PFSK-1 (cell line): ENCODE data around the gene ZBTB5.

ENCODE experiments used
- FOXP2 ChIP-seq: optimal IDR thresholded peaks from 2 replicates; pipeline ENCODE3; 2011; ENCODE audit warnings: borderline replicate concordance, control low read depth, inconsistent platforms; ENCODE audit not compliant: insufficient read depth; ENCODE audit errors: extremely low read length, extremely low read depth
- POLR2AphosphoS5 ChIP-seq: IDR thresholded peaks from 2 replicates; pipeline ENCODE4 v1.6.1; 2012; ENCODE audit warnings: low read depth, mild to moderate bottlenecking, control low read depth, low read length, moderate library complexity
- SIN3A ChIP-seq: IDR thresholded peaks from 2 replicates; pipeline ENCODE4 v1.6.1; 2012; ENCODE audit warnings: mild to moderate bottlenecking, low read length, moderate library complexity, borderline replicate concordance; ENCODE audit not compliant: insufficient read depth
- TAF1 ChIP-seq: IDR thresholded peaks from 2 replicates; pipeline ENCODE4 v1.6.1; 2012; ENCODE audit warnings: low read length, control low read depth, borderline replicate concordance; ENCODE audit not compliant: insufficient read depth
- TF ChIP-seq, protein P1 (sequence below), 2 experiments: IDR thresholded peaks; 2 replicates each; pipeline versions ENCODE4 v1.6.1 to v1.8.0; 2011 to 2012; ENCODE audit warnings: low read depth in 2 of 2, low read length in 2 of 2, control low read depth in 1 of 2, inconsistent platforms in 1 of 2, mild to moderate bottlenecking in 1 of 2, moderate library complexity in 1 of 2; ENCODE audit not compliant: insufficient read depth in 1 of 2

DNA sequence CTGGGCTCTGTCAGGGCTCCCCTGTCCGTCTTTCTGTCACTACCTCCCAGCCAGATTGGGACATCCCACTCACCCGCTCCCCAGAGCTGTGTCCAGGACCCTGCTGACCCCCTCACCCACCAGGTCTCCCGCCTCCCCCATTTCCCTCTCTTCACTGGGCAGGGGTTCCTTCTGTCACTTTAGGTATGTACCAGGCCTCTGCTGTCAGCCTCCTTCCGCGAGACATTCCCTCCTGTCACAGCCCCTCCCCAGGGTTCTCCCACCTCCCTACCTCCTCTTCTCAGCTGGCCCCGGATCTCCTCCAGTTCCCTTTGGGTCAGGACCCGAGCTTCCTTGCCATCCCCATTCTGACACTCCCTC, 21.0 kb upstream of the ZBTB5 start:
- no peak for TF ChIP-seq FOXP2
- TF ChIP-seq SIN3A: no peak
- no peak for TF ChIP-seq POLR2AphosphoS5
- TF ChIP-seq TAF1: no peak
- TF ChIP-seq, protein P1, sequence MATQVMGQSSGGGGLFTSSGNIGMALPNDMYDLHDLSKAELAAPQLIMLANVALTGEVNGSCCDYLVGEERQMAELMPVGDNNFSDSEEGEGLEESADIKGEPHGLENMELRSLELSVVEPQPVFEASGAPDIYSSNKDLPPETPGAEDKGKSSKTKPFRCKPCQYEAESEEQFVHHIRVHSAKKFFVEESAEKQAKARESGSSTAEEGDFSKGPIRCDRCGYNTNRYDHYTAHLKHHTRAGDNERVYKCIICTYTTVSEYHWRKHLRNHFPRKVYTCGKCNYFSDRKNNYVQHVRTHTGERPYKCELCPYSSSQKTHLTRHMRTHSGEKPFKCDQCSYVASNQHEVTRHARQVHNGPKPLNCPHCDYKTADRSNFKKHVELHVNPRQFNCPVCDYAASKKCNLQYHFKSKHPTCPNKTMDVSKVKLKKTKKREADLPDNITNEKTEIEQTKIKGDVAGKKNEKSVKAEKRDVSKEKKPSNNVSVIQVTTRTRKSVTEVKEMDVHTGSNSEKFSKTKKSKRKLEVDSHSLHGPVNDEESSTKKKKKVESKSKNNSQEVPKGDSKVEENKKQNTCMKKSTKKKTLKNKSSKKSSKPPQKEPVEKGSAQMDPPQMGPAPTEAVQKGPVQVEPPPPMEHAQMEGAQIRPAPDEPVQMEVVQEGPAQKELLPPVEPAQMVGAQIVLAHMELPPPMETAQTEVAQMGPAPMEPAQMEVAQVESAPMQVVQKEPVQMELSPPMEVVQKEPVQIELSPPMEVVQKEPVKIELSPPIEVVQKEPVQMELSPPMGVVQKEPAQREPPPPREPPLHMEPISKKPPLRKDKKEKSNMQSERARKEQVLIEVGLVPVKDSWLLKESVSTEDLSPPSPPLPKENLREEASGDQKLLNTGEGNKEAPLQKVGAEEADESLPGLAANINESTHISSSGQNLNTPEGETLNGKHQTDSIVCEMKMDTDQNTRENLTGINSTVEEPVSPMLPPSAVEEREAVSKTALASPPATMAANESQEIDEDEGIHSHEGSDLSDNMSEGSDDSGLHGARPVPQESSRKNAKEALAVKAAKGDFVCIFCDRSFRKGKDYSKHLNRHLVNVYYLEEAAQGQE (IDR thresholded peaks at IDR 0.05; ENCODE audit: insufficient read depth in 1 of 2, low read depth in 2 of 2, low read length in 2 of 2): no peak
